Activated naive CD8-positive, alpha-beta T cell treated with anti-CD3 and anti-CD28 coated beads, Interleukin-2, amount 10 ng/mL, durations not matched to agents 7 days and 5 days (primary cell): ENCODE results near the gene APOOL. TPM values are rescaled to one million over a fixed set of nuclear protein-coding genes. Genes with fewer than 3 reads are reported as not detected.
"Not testable (repeated sequence)": the region's sequence is repeated elsewhere in the genome, so short reads cannot be mapped to it uniquely, and the experiment has no call there.

Experiments used
- ATAC-seq: fragments of 150-1000 bp; cut with Tn5 transposase; one replicate; pipeline ENCODE4 v1.10.0; 2021; ENCODE audit warnings: low read depth, moderate library complexity
- POLR2A ChIA-PET: fragments of 350-600 bp; sonication (Branson Sonifier 250); formaldehyde crosslinking; loops from one replicate; lab custom pipeline; 2021; ENCODE audit warnings: antibody characterized with exemption; lab: Charles Lee
- DNase-seq: peaks from one replicate; pipeline ENCODE4 v3.0.0; 2021
- H3K27ac Mint-ChIP-seq: one replicate; pipeline ENCODE4 v1.8.0; 2022; ENCODE audit warnings: mild to moderate bottlenecking, mixed read lengths
- H3K27me3 Mint-ChIP-seq: one replicate; pipeline ENCODE4 v1.8.0; 2022; ENCODE audit warnings: mild to moderate bottlenecking, moderate library complexity, mixed read lengths
- H3K36me3 Mint-ChIP-seq: one replicate; pipeline ENCODE4 v1.8.0; 2021; ENCODE audit warnings: mild to moderate bottlenecking, mixed read lengths
- H3K4me1 Mint-ChIP-seq: one replicate; pipeline ENCODE4 v1.8.0; 2021; ENCODE audit warnings: mixed read lengths
- H3K4me3 Mint-ChIP-seq: one replicate; pipeline ENCODE4 v1.8.0; 2022; ENCODE audit warnings: mild to moderate bottlenecking, moderate library complexity, mixed read lengths
- H3K9me3 Mint-ChIP-seq: one replicate; pipeline ENCODE4 v1.8.0; 2021; ENCODE audit warnings: mixed read lengths
- total RNA-seq, 2 experiments: library from RNA; stranded (reverse); gene quantifications; one replicate each; pipeline ENCODE4 v1.2.3, GENCODE V29; 2021

APOOL gene
- total RNA-seq, 2 experiments from 2014 or later = 12.4 TPM

DNA sequence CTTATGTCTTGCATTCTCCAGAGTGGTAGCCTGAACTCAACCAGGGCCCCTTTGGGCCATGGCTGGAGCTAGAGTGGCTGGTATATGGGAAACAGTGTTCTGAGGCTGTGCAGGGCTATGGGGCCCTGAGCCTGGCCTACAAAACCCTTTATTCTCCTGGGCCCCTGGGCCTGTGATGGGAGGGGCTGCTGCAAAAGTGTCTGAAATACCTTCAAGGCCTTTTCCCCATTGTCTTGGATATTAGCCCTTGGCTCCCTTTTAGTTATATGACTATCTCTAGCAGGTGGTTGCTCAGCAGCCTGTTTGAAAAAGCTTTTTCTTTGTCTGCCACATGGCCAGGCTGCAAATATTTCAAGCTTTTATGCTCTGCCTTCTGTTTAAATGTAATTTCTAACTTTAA, 22.5 kb downstream of the APOOL start:
- Mint-ChIP-seq H3K27ac (no peak overlapping the region), H3K4me1 (no peaks in the 10 kb centered on the region), H3K36me3 (peaks cover 5% of the 10 kb centered on the region), H3K9me3 (no peaks in the 10 kb centered on the region), H3K4me3 (no peak overlapping the region), H3K27me3 (no peaks in the 10 kb centered on the region)
- DNase-seq = no peak
- POLR2A ChIA-PET = no interaction called here
- ATAC-seq = no peak

DNA sequence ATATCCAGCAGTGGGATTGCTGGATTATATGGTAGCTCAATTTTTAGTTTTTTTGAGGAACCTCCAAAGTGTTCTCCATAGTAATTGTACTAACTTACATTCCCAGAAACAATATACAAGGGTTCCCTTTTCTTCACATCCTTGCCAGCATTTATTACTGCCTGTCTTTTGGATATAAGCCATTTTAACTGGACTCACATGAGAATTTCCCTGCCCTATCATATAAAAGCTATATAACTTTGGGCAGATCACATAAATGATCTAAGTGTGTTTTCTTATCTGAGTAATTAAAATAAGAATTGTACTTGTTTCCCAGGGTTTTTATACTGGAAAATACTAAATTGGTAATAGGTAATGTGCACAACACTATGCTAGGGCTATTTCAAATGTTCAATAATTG, 25.4 kb downstream of the APOOL start:
- Mint-ChIP-seq H3K4me1 (no peaks in the 10 kb centered on the region), H3K27ac (no peak overlapping the region), H3K4me3 (no peak overlapping the region), H3K36me3 (no peaks in the 10 kb centered on the region), H3K9me3 (no peaks in the 10 kb centered on the region), H3K27me3 (no peaks in the 10 kb centered on the region)
- DNase-seq = no peak
- ATAC-seq = no peak
- POLR2A ChIA-PET = no interaction called here

DNA sequence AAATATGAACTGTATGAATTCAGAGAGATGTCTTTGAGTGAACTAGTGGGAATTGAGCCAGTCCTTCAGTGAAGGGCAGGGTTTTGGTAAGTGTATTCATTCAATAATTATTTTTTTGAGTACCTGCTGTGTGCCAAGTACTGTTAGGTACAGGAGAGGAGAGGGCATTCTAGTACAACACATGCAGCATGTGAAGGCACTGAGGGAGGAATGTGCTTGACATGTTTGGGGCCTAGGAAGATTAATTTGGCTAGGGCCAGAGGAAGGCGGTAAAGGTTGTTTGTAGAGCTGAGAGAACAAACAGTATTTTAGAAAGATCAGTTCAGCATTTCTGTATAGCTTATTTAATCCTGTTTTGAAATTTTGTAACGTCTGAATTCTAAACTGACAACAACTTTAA, 27.8 kb downstream of the APOOL start:
- DNase-seq = no peak
- H3K4me3 Mint-ChIP-seq = no peak overlapping the region
- no peaks in the 10 kb centered on the region for H3K27me3 Mint-ChIP-seq
- no peaks in the 10 kb centered on the region for H3K36me3 Mint-ChIP-seq
- no peak overlapping the region for H3K27ac Mint-ChIP-seq
- POLR2A ChIA-PET = no interaction called here
- no peak for ATAC-seq
- no peaks in the 10 kb centered on the region for H3K4me1 Mint-ChIP-seq
- H3K9me3 Mint-ChIP-seq = no peaks in the 10 kb centered on the region

DNA sequence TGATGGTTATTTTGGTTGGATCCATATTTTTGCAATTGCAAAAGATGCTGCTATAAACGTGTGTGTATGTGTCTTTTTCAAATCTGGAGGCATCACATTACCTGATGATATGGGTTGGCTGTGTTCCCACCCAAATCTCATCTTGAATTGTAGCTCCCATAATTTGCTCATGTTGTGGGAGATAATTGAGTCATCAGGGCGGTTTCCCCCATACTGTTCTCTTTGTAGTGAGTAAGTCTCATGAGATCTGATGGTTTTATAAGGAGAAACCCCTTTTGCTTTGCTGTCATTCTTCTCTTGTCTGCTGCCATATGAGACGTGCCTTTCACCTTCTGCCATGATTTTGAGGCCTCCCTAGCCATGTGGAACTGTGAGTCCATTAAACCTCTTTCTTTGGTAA, 33.4 kb downstream of the APOOL start:
- H3K4me3 Mint-ChIP-seq = no peak overlapping the region
- DNase-seq (no peak), ATAC-seq (no peak)
- POLR2A ChIA-PET = no interaction called here
- H3K9me3 Mint-ChIP-seq = no peaks in the 10 kb centered on the region
- no peak overlapping the region for H3K27ac Mint-ChIP-seq
- peaks cover 2% of the 10 kb centered on the region for H3K36me3 Mint-ChIP-seq
- no peaks in the 10 kb centered on the region for H3K4me1 Mint-ChIP-seq
- no peaks in the 10 kb centered on the region for H3K27me3 Mint-ChIP-seq

DNA sequence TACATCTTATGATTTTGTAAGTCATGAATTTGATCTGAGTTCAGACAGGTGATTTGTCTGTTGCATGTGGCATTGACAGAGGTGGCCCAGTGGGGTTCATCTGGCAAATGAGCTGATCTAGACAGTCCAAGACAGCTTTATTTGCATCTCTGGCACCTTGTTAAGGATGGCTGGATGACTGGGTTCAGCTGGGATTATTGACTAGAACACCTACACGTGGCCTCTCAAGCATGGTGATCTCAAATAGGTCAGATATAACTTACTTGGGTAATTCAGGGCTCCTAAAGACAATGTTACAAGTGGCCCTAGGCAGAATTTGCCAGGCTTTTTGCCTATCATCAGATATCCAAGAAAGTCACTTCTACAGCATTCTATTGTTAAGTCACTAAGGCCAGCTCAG, 48.0 kb downstream of the APOOL start:
- ATAC-seq (no peak), DNase-seq (no peak)
- Mint-ChIP-seq H3K4me1 (no peaks in the 10 kb centered on the region), H3K27ac (no peak overlapping the region), H3K4me3 (no peak overlapping the region), H3K27me3 (no peaks in the 10 kb centered on the region), H3K36me3 (no peaks in the 10 kb centered on the region), H3K9me3 (no peaks in the 10 kb centered on the region)
- POLR2A ChIA-PET = no interaction called here

DNA sequence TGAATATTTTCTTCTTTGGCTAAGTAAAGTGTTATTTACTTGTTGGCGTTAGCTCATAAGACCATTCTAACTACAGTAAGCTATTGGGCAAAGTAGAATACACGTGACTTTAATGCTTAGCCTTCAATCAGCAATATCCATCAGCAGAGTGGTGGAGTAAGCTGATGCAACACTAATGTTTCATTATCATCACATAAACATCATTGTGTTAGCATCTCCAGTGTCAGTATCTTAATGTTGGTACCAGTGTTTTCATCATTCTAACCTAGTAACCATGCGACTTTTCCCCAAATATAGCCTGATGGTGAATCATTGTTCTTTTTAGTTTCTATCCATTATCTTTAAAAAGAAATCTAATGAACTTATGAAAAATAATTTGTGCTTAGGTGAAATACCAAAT, 48.5 kb downstream of the APOOL start:
- peaks cover 3% of the 10 kb centered on the region for H3K36me3 Mint-ChIP-seq
- no peak overlapping the region for H3K4me3 Mint-ChIP-seq
- no peaks in the 10 kb centered on the region for H3K27me3 Mint-ChIP-seq
- no peaks in the 10 kb centered on the region for H3K4me1 Mint-ChIP-seq
- DNase-seq (no peak), ATAC-seq (no peak)
- POLR2A ChIA-PET = no interaction called here
- H3K27ac Mint-ChIP-seq = no peak overlapping the region
- no peaks in the 10 kb centered on the region for H3K9me3 Mint-ChIP-seq

DNA sequence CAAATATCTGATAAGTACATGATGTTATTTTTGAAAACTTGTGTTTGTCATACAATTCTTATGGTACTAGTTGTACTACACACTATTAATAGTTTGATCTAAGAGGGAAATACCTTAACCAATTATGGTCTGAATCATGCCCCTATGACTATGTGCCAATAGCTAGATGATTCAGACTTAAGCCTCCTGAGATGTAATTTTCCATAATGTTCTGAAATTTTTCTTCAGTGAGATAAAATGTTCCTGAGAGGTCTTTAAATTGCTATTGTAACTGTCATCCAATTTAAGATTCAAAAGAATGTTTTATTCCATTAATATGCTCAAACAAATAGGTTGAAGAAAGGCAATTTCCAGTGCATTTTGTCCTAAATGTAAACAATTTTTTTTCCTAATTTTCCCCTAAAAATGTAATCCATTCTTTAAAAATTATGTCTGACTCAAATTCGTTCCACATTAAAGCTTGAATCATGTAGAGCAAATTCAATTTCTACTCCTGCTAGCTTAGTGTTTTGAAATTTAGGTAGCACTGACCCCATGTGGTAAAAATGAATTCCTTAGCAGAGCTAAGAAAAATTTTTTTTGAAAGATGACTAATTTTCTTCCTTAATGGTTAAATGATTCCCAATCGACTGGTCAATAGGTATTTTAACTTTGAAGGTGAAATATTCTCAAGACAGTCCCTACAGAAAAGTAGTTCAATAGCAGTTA, 49.1 kb downstream of the APOOL start:
- Mint-ChIP-seq H3K36me3 (peaks cover 3% of the 10 kb centered on the region), H3K27me3 (no peaks in the 10 kb centered on the region), H3K4me1 (no peaks in the 10 kb centered on the region), H3K27ac (no peak overlapping the region), H3K9me3 (no peaks in the 10 kb centered on the region), H3K4me3 (no peak overlapping the region)
- ATAC-seq (no peak), DNase-seq (no peak)
- POLR2A ChIA-PET = no interaction called here

DNA sequence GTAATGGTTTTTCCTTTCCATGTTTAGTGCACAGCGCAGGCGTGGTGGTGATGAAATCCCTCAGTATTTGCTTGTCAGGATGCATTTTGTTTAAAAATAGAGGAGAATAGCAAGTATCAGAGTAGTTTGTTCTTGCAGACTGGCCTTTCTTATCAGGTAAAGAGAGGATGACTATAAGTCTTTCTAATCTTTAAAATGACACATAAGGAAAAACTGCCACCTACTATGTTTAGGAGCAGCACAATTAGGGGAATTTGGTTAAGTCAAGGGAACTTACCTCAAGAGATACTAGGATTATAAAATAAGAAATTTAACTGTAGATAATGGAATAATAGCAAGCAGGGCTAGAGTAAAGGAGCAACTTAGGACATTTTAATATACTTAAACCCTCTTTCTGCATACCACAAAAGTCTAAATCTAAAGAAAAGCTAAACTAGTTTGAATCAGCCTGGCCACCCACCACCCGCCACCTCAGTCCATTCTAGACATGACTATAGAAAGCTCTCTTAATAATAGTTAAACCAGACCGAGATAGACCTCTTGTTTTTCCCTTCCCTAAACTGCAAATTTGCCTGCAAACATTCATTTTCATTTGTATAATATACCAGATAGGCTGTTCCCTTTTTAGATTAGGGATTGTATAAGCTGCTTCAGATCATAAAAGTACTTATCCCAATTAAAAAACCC, 62.0 kb downstream of the APOOL start:
- no peaks in the 10 kb centered on the region for H3K4me1 Mint-ChIP-seq
- peaks cover 1% of the 10 kb centered on the region for H3K9me3 Mint-ChIP-seq
- peaks cover 8% of the 10 kb centered on the region for H3K36me3 Mint-ChIP-seq
- H3K4me3 Mint-ChIP-seq = no peak overlapping the region
- H3K27ac Mint-ChIP-seq = no peak overlapping the region
- POLR2A ChIA-PET = no interaction called here
- ATAC-seq (no peak), DNase-seq (no peak)
- H3K27me3 Mint-ChIP-seq = no peaks in the 10 kb centered on the region

DNA sequence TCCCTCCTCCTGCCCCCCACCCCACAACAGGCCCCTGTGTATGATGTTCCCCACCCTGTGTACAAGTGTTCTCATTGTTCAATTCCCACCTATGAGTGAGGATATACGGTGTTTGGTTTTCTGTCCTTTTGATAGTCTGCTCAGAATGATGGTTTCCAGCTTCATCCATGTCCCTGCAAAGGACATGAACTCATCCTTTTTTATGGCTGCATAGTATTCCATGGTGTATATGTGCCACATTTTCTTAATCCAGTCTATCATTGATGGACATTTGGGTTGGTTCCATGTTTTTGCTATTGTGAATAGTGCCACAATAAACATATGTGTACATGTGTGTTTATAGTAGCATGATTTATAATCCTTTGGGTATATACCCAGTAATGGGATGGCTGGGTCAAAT, 73.6 kb downstream of the APOOL start:
- H3K9me3 Mint-ChIP-seq, POLR2A ChIA-PET, H3K4me3 Mint-ChIP-seq, H3K4me1 Mint-ChIP-seq, ATAC-seq, DNase-seq, H3K27ac Mint-ChIP-seq, H3K27me3 Mint-ChIP-seq: not testable (repeated sequence)
- H3K36me3 Mint-ChIP-seq = peaks cover 20% of the 10 kb centered on the region

DNA sequence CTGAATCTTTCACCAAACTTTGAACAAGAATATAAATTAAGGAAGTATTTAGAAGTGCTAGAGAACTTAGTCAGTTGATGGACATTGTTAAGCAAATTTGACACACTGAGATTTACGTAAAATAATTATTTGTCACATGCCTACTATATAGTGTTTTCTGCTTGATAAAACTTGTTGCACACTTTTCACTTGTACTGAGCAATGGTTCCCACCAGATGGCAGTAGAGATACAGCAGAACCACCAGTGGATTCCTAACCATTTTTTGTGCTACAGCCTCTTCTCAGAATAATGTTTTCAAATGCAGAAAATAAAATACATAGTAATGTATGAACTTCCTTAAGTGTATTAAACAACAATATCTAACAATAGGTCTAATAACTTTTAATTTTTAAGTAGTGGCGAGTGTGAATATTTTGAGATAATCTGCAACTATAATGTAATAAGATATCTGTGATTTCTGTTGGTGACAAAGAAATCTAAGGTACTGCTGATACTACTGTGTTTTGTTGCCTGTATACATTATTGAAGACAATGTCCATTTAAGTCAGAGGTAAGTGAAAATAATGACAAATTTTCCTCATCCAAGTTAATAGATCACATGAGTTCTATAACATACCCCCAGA, 81.2 kb downstream of the APOOL start:
- Mint-ChIP-seq H3K27ac (no peak overlapping the region), H3K36me3 (peaks cover 16% of the 10 kb centered on the region), H3K4me1 (no peaks in the 10 kb centered on the region), H3K9me3 (no peaks in the 10 kb centered on the region), H3K27me3 (no peaks in the 10 kb centered on the region), H3K4me3 (no peak overlapping the region)
- POLR2A ChIA-PET = no interaction called here
- DNase-seq (no peak), ATAC-seq (no peak)

DNA sequence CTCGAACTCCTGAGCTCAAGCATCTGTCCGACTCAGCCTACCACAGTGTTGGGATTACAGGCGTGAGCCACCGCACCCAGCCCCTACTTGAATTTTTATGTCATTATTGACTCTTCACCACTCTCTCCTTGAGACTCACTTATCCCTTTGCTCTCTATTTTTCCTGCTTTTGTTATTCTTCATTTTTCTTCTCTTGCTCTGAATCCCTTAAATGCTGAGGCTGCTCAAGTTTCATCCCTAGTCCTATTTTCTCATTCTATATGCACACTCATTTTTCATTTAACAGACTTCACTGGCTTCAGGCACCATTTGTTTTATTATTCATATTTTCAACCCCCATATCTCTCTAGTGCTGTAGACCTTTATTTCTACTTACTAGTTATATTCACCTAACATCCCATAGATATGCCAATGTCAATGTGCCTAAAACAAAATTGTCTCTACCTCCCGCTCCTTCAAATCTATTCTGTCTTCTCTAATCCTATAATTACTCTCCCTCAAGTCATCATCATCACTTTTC, 85.7 kb downstream of the APOOL start:
- Mint-ChIP-seq H3K4me1 (no peaks in the 10 kb centered on the region), H3K4me3 (no peak overlapping the region), H3K36me3 (peaks cover 14% of the 10 kb centered on the region), H3K27me3 (no peaks in the 10 kb centered on the region), H3K9me3 (no peaks in the 10 kb centered on the region), H3K27ac (no peak overlapping the region)
- POLR2A ChIA-PET = no interaction called here
- no peak for ATAC-seq
- DNase-seq = no peak

DNA sequence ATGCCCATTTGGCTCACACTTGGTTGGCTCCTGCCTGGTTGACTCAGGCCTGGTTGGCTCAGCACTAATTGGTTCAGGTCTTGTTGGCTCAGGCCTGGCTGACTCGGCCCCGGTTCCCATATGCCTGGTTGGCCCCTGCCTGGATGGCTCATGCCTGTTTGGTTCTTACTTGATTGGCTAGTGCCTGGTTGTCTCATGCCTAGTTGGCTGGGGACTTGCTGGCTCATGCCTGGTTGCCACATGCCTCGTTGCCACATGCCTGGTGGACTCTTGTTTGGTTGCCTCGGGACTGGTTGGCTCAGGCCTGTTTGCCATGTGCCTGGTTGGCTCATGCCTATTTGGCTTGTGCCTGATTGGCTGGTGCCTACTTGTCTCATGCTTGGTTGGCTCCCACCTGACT, 103.7 kb downstream of the APOOL start:
- no peaks in the 10 kb centered on the region for H3K4me1 Mint-ChIP-seq
- POLR2A ChIA-PET = no interaction called here
- ATAC-seq = no peak
- no peak overlapping the region for H3K27ac Mint-ChIP-seq
- H3K9me3 Mint-ChIP-seq = no peaks in the 10 kb centered on the region
- DNase-seq = no peak
- no peak overlapping the region for H3K4me3 Mint-ChIP-seq
- no peaks in the 10 kb centered on the region for H3K36me3 Mint-ChIP-seq
- no peaks in the 10 kb centered on the region for H3K27me3 Mint-ChIP-seq

DNA sequence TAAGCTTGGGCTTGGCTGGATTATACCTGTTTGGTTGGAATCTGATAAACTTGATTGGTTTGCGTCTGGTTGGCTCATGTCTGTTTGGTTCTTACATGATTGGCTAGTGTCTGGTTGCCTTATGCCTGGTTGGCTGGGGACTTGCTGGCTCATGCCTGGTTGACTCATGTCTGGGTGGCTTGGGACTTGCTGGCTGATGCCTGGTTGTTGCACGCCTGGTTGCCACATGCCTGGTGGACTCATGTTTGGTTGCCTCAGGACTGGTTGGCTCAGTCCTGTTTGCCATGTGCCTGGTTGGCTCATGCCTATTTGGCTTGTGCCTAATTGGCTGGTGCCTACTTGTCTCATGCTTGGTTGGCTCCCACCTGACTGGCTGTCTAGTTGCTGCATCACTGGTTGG, 104.5 kb downstream of the APOOL start:
- H3K9me3 Mint-ChIP-seq = no peaks in the 10 kb centered on the region
- no peak for DNase-seq
- no peak overlapping the region for H3K4me3 Mint-ChIP-seq
- no peaks in the 10 kb centered on the region for H3K4me1 Mint-ChIP-seq
- ATAC-seq = no peak
- no peak overlapping the region for H3K27ac Mint-ChIP-seq
- H3K27me3 Mint-ChIP-seq = no peaks in the 10 kb centered on the region
- POLR2A ChIA-PET = no interaction called here
- no peaks in the 10 kb centered on the region for H3K36me3 Mint-ChIP-seq

DNA sequence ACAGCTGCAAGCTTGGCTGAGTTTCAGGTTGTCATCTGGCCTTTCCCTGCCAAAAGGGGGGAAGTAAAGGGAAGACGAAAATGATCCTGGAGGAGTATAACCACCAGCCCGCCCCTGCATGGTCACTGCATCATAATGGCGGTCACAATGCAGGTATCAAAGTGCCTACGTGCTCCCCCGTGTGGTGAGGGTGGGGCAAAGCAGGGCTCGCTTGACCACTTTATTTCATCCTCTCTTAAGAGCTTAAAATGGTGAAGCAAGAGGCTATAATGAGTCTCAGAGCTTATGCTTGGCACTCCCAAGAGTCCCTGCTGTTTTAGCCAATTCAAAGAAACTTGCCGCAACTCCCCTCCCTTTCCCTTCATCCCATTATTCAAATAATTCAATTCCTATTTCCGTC, 105.6 kb downstream of the APOOL start:
- H3K27ac Mint-ChIP-seq = no peak overlapping the region
- no peaks in the 10 kb centered on the region for H3K36me3 Mint-ChIP-seq
- no peaks in the 10 kb centered on the region for H3K27me3 Mint-ChIP-seq
- DNase-seq (no peak), ATAC-seq (no peak)
- POLR2A ChIA-PET = no interaction called here
- no peak overlapping the region for H3K4me3 Mint-ChIP-seq
- H3K9me3 Mint-ChIP-seq = no peaks in the 10 kb centered on the region
- H3K4me1 Mint-ChIP-seq = no peaks in the 10 kb centered on the region
